IMR-90 (cell line): ENCODE measurements around the gene KCNT2. TPM values are rescaled to one million over a fixed set of nuclear protein-coding genes. Genes with fewer than 3 reads are reported as not detected.

Source experiments
- ATAC-seq: fragments of 200-7000 bp; cut with Tn5 transposase; 2 replicates; pipeline ENCODE4 v1.9.1; 2020; ENCODE audit warnings: low read depth, mild to moderate bottlenecking, moderate library complexity
- BruUV-seq: library from RNA; stranded (reverse); fragments of 400-500 nt; replicated peaks from 2 replicates; lab custom pipeline; 2021; lab: Mats Ljungman, UMichigan
- CTCF ChIA-PET: fragments of 300-600 bp; formaldehyde crosslinking; extraction: SDS; loops from one replicate; lab custom pipeline; 2021; ENCODE audit warnings: antibody characterized with exemption; lab: Yijun Ruan, JAX
- POLR2A ChIA-PET: fragments of 300-600 bp; sonication (Branson Sonifier 250); formaldehyde crosslinking; loops from one replicate; lab custom pipeline; 2022; ENCODE audit warnings: antibody characterized with exemption; ENCODE audit not compliant: unreplicated experiment; lab: Charles Lee
- DNase-seq: peaks from one replicate; pipeline ENCODE4 v3.0.0; 2013
- H2AFZ ChIP-seq: replicated peaks from 2 replicates; pipeline ENCODE3; 2013; ENCODE audit warnings: low read length, mild to moderate bottlenecking; ENCODE audit not compliant: poor library complexity
- H2AK5ac ChIP-seq: 2 replicates; pipeline ENCODE4 v1.6.1; 2013; ENCODE audit warnings: low read depth, low read length, inconsistent platforms
- H2AK9ac ChIP-seq: replicated peaks from 2 replicates; pipeline ENCODE3; 2013; ENCODE audit warnings: mild to moderate bottlenecking, low read depth, low read length, moderate library complexity; ENCODE audit not compliant: poor library complexity
- H2BK120ac ChIP-seq: 2 replicates; pipeline ENCODE4 v1.6.1; 2013; ENCODE audit warnings: low read depth, low read length, inconsistent platforms
- H2BK15ac ChIP-seq: 3 replicates; pipeline ENCODE4 v1.6.1; 2013; ENCODE audit warnings: low read depth, low read length, inconsistent platforms
- H2BK20ac ChIP-seq: 2 replicates; pipeline ENCODE4 v1.6.1; 2013; ENCODE audit warnings: low read depth, mild to moderate bottlenecking, inconsistent platforms, low read length, moderate library complexity
- H2BK5ac ChIP-seq: 2 replicates; pipeline ENCODE4 v1.6.1; 2013; ENCODE audit warnings: mild to moderate bottlenecking, low read depth, low read length, inconsistent platforms; ENCODE audit not compliant: poor library complexity, severe bottlenecking
- H3K14ac ChIP-seq: replicated peaks from 2 replicates; pipeline ENCODE4 v1.6.1; 2013; ENCODE audit warnings: low read depth, low read length, inconsistent platforms
- H3K18ac ChIP-seq: 2 replicates; pipeline ENCODE4 v1.6.1; 2013; ENCODE audit warnings: low read depth, low read length, control low read depth
- H3K23ac ChIP-seq: 2 replicates; pipeline ENCODE4 v1.6.1; 2013; ENCODE audit warnings: low read depth, low read length, inconsistent platforms
- H3K27ac ChIP-seq: 2 replicates; pipeline ENCODE4 v1.5.1; 2013; ENCODE audit warnings: mild to moderate bottlenecking, control low read depth, low read length; ENCODE audit not compliant: insufficient read depth
- H3K27me3 ChIP-seq: 2 replicates; pipeline ENCODE4 v1.6.1; 2013; ENCODE audit warnings: low read length; ENCODE audit not compliant: control insufficient read depth, insufficient read depth
- H3K36me3 ChIP-seq: 2 replicates; pipeline ENCODE4 v1.6.1; 2013; ENCODE audit warnings: low read length, mixed read lengths; ENCODE audit not compliant: control insufficient read depth, insufficient read depth
- H3K4ac ChIP-seq: 2 replicates; pipeline ENCODE4 v1.6.1; 2013; ENCODE audit warnings: low read depth, low read length, inconsistent platforms
- H3K4me1 ChIP-seq: 2 replicates; pipeline ENCODE4 v1.6.1; 2013; ENCODE audit warnings: low read length, mixed read lengths; ENCODE audit not compliant: control insufficient read depth, insufficient read depth
- H3K4me2 ChIP-seq: 2 replicates; pipeline ENCODE4 v1.6.1; 2013; ENCODE audit warnings: low read depth, mild to moderate bottlenecking, control low read depth, low read length, moderate library complexity
- H3K4me3 ChIP-seq: 2 replicates; pipeline ENCODE4 v1.5.1; 2013; ENCODE audit warnings: low read depth, mild to moderate bottlenecking, control low read depth, low read length, moderate library complexity; ENCODE audit not compliant: insufficient read depth
- H3K56ac ChIP-seq: 2 replicates; pipeline ENCODE4 v1.6.1; 2013; ENCODE audit warnings: low read length, inconsistent platforms; ENCODE audit not compliant: insufficient read depth; ENCODE audit errors: extremely low read depth
- H3K79me1 ChIP-seq, 2 experiments: 2 replicates each; pipeline ENCODE4 v1.6.1; 2013; ENCODE audit warnings: low read length in 2 of 2, inconsistent platforms in 1 of 2, low read depth in 1 of 2
- H3K9ac ChIP-seq: 2 replicates; pipeline ENCODE4 v1.6.1; 2013; ENCODE audit warnings: low read depth, low read length, control low read depth
- H3K9me1 ChIP-seq: 2 replicates; pipeline ENCODE4 v1.6.1; 2013; ENCODE audit warnings: low read length, inconsistent platforms; ENCODE audit not compliant: insufficient read depth
- H3K9me3 ChIP-seq: 2 replicates; pipeline ENCODE4 v1.6.1; 2013; ENCODE audit warnings: low read length; ENCODE audit not compliant: control insufficient read depth, insufficient read depth
- H4K20me1 ChIP-seq: 2 replicates; pipeline ENCODE4 v1.6.1; 2013; ENCODE audit warnings: low read length, inconsistent platforms; ENCODE audit not compliant: insufficient read depth
- H4K5ac ChIP-seq: 2 replicates; pipeline ENCODE4 v1.6.1; 2013; ENCODE audit warnings: mild to moderate bottlenecking, low read depth, low read length, control low read depth
- H4K8ac ChIP-seq, 2 experiments: 2 replicates each; pipeline ENCODE4 v1.6.1; 2013; ENCODE audit warnings: low read depth in 2 of 2, low read length in 2 of 2, control low read depth in 1 of 2, inconsistent platforms in 1 of 2
- H4K91ac ChIP-seq: 2 replicates; pipeline ENCODE4 v1.6.1; 2013; ENCODE audit warnings: low read depth, low read length, inconsistent platforms; ENCODE audit not compliant: insufficient read depth
- CEBPB ChIP-seq: IDR thresholded peaks from 2 replicates; pipeline ENCODE4 v1.6.1; 2012; ENCODE audit warnings: low read depth, low read length, improper control_type of control experiment
- CTCF ChIP-seq: conservative IDR thresholded peaks from 2 replicates; pipeline ENCODE4 v1.5.1; 2012; ENCODE audit warnings: mild to moderate bottlenecking, low read depth, low read length, improper control_type of control experiment
- ELK1 ChIP-seq: fragments of 150-350 bp; IDR thresholded peaks from 2 replicates; pipeline ENCODE4 v1.6.1; 2016; ENCODE audit warnings: low read depth, mild to moderate bottlenecking, low read length, moderate library complexity, borderline replicate concordance
- MXI1 ChIP-seq: IDR thresholded peaks from 2 replicates; pipeline ENCODE4 v1.6.1; 2012; ENCODE audit warnings: low read depth, mild to moderate bottlenecking, low read length, moderate library complexity, borderline replicate concordance
- RAD21 ChIP-seq: IDR thresholded peaks from 2 replicates; pipeline ENCODE4 v1.6.1; 2012; ENCODE audit warnings: low read length, improper control_type of control experiment
- SMC3 ChIP-seq: fragments of 150-350 bp; IDR thresholded peaks from 2 replicates; pipeline ENCODE4 v1.6.1; 2016; ENCODE audit warnings: low read depth, mild to moderate bottlenecking, antibody characterized with exemption, low read length, moderate library complexity
- WGBS, 2 experiments: methylation state at CpG; one replicate each; pipeline versions ENCODE4 v1.1.5 to v1.1.7; 2013; ENCODE audit warnings: missing lambda C conversion rate in 2 of 2; ENCODE audit not compliant: insufficient read length in 1 of 2; ENCODE audit errors: extremely low coverage in 2 of 2; 5-methylcytosine and 5-hydroxymethylcytosine counted together
- dilution Hi-C: fragments of 300-500 bp; cut with HindIII; formaldehyde crosslinking; loops from one replicate; pipeline ENCODE4 v1.14.3; 2018; ENCODE audit warnings: low sequenced_read_pairs; ENCODE audit not compliant: unreplicated experiment
- in situ Hi-C: fragments of 300-500 bp; cut with MboI; formaldehyde crosslinking; loops from 3 replicates; pipeline ENCODE4 v1.14.3; 2019; ENCODE audit warnings: low sequenced_read_pairs, inconsistent platforms, mixed read lengths
- intact Hi-C: fragments of 100-400 bp; cut with micrococcal nuclease; formaldehyde crosslinking; loops from 2 replicates; pipeline ENCODE4 v1.10.0; 2022
- polyA plus RNA-seq, 3 experiments: library from polyadenylated mRNA; depleted of rRNA; stranded (reverse); fragments of >200 nt; gene quantifications; 2 replicates each; pipeline ENCODE4 v1.2.3, GENCODE V29; 2012; ENCODE audit warnings: low replicate concordance in 1 of 3
- total RNA-seq: library from RNA; depleted of rRNA; stranded (reverse); fragments of >200 nt; gene quantifications from 2 replicates; pipeline ENCODE4 v1.2.3, GENCODE V29; 2012
- TF ChIP-seq, protein P1 (sequence below): fragments of 150-350 bp; IDR thresholded peaks from 2 replicates; pipeline ENCODE4 v1.6.1; 2017; ENCODE audit warnings: mild to moderate bottlenecking, antibody characterized with exemption, low read length, low read depth

Gene KCNT2
- total and polyA plus RNA-seq, 2 of the 4 experiments (the other 2 are of a cell fraction) = 0.22 to 0.72 TPM

- no TSS peak for BruUV-seq
- Histone ChIP-seq H4K5ac (no peak overlapping the region), H3K18ac (no peak overlapping the region), H3K27ac (no peak overlapping the region), H2BK120ac (no peak overlapping the region), H3K4me3 (no peak overlapping the region), H3K27me3 (no peaks in the 10 kb centered on the region), H3K56ac (no peak overlapping the region), H3K23ac (no peak overlapping the region), H3K14ac (no peak overlapping the region), H2AFZ (no peak overlapping the region), H2AK9ac (no peak overlapping the region), H3K36me3 (no peaks in the 10 kb centered on the region), H3K4ac (no peak overlapping the region), H4K91ac (no peak overlapping the region), H2BK20ac (no peak overlapping the region), H3K79me1 (no peaks in the 10 kb centered on the region), H3K4me2 (no peak overlapping the region), H3K9me3 (no peaks in the 10 kb centered on the region), H3K9ac (no peak overlapping the region), H3K9me1 (no peaks in the 10 kb centered on the region), H2BK5ac (no peak overlapping the region), H4K8ac (no peak overlapping the region), H2AK5ac (no peak overlapping the region), H3K4me1 (no peaks in the 10 kb centered on the region), H4K20me1 (no peaks in the 10 kb centered on the region), H2BK15ac (no peak overlapping the region)
- in situ Hi-C loops = no loop called here
- dilution Hi-C loops = no loop called here
- DNase-seq (no peak), ATAC-seq (no peak)
- intact Hi-C loops = no loop called here
- no peak for TF ChIP-seq MXI1
- TF ChIP-seq, protein P1, sequence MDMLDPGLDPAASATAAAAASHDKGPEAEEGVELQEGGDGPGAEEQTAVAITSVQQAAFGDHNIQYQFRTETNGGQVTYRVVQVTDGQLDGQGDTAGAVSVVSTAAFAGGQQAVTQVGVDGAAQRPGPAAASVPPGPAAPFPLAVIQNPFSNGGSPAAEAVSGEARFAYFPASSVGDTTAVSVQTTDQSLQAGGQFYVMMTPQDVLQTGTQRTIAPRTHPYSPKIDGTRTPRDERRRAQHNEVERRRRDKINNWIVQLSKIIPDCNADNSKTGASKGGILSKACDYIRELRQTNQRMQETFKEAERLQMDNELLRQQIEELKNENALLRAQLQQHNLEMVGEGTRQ = no peak
- no peak for TF ChIP-seq CEBPB
- no peak for TF ChIP-seq ELK1
- TF ChIP-seq CTCF = no peak
- no peak for TF ChIP-seq SMC3
- no peak for TF ChIP-seq RAD21
- 52% methylated on average over 2 of the region's 6 CpGs; no CpG with 5 or more reads in 1 of the 2 experiments for WGBS, 2 experiments
- POLR2A ChIA-PET = no interaction called here
- CTCF ChIA-PET = no interaction called here
These were observed 336.9 kb downstream of the KCNT2 start for GRCh38 chr1:196271212-196271947.
